GM19467 (cell line): ENCODE results near the gene PRICKLE2.

Experiments
- ATAC-seq: cut with Tn5 transposase; IDR thresholded peaks from one replicate; pipeline ENCODE4 v1.9.1; 2021; ENCODE audit warnings: mild to moderate bottlenecking, moderate library complexity; ENCODE audit not compliant: unreplicated experiment

PRICKLE2 gene

GRCh38 chr3:64195789-64196188 lies 29.5 kb downstream of the PRICKLE2 start:
- ATAC-seq, result no peak

- ATAC-seq, result no peak
Observed at GRCh38 chr3:64191822-64192221, 33.4 kb downstream of the PRICKLE2 start.

- no peak for ATAC-seq
Observed at GRCh38 chr3:64190517-64191515, 34.5 kb downstream of the PRICKLE2 start.

- ATAC-seq, result no peak
Observed at GRCh38 chr3:64188810-64189560, 36.3 kb downstream of the PRICKLE2 start.

- ATAC-seq, result no peak
Observed at GRCh38 chr3:64187065-64187959, 38.0 kb downstream of the PRICKLE2 start.

GRCh38 chr3:64186667-64187064 lies 38.6 kb downstream of the PRICKLE2 start:
- ATAC-seq, result no peak

GRCh38 chr3:64185436-64185835 lies 39.8 kb downstream of the PRICKLE2 start:
- no peak for ATAC-seq

GRCh38 chr3:64184621-64185020 lies 40.6 kb downstream of the PRICKLE2 start:
- no peak for ATAC-seq

- no peak for ATAC-seq
Observed at GRCh38 chr3:64179860-64180259, 45.4 kb downstream of the PRICKLE2 start.

- ATAC-seq, result no peak
Observed at GRCh38 chr3:64179249-64179648, 46.0 kb downstream of the PRICKLE2 start.

- ATAC-seq, result no peak
Observed at GRCh38 chr3:64178419-64178818, 46.8 kb downstream of the PRICKLE2 start.

- ATAC-seq, result no peak
Observed at GRCh38 chr3:64176461-64176996, 48.7 kb downstream of the PRICKLE2 start.

GRCh38 chr3:64174328-64174727 lies 50.9 kb downstream of the PRICKLE2 start:
- ATAC-seq, result no peak

- no peak for ATAC-seq
Observed at GRCh38 chr3:64173563-64173962, 51.7 kb downstream of the PRICKLE2 start.

- no peak for ATAC-seq
Observed at GRCh38 chr3:64170270-64170669, 55.0 kb downstream of the PRICKLE2 start.

- no peak for ATAC-seq
Observed at GRCh38 chr3:64167868-64168267, 57.4 kb downstream of the PRICKLE2 start.

GRCh38 chr3:64167351-64167750 lies 57.9 kb downstream of the PRICKLE2 start:
- ATAC-seq, result no peak

- no peak for ATAC-seq
Observed at GRCh38 chr3:64166584-64167162, 58.6 kb downstream of the PRICKLE2 start.

GRCh38 chr3:64164349-64164748 lies 60.9 kb downstream of the PRICKLE2 start:
- ATAC-seq, result no peak

GRCh38 chr3:64163755-64164148 lies 61.5 kb downstream of the PRICKLE2 start:
- no peak for ATAC-seq
